ENCODE measurements around the gene SYK. TPM values are rescaled to one million over a fixed set of nuclear protein-coding genes. Genes with fewer than 3 reads are reported as not detected.

SYK gene
- total RNA-seq, 1 donor from 2014 or later: 10.7 TPM

DNA sequence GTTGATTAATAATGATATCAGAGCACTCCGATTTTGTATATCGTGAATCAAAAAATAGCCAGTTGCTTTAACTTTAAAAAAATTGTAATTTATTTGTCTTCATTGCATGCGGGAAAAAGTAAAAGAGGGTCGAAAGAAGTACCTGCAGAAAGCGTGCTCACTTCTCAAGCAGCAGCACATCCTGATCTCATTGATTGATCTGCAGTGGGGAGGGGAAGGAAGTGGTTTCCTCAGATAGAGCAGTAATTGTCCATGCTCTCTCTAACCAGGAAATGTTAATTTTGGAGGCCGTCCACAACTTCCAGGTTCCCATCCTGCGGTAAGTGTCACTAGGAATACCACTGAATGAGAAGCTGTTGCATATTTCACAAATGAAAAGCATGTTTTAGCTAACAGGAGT, 63.2 kb downstream of the SYK start:
- DNase-seq: no peak
- H3K4me1 Mint-ChIP-seq (ENCODE audit: low read depth, unreplicated experiment): peaks cover 2% of the 10 kb centered on the region
- H3K27me3 Mint-ChIP-seq (ENCODE audit: unreplicated experiment): no peaks in the 10 kb centered on the region
- no peaks in the 10 kb centered on the region for H3K9me3 Mint-ChIP-seq (ENCODE audit: unreplicated experiment)
- no peak overlapping the region for H3K27ac Mint-ChIP-seq (ENCODE audit: unreplicated experiment)
- H3K4me3 Mint-ChIP-seq (ENCODE audit: unreplicated experiment): no peak overlapping the region
- TF ChIP-seq, protein P1, sequence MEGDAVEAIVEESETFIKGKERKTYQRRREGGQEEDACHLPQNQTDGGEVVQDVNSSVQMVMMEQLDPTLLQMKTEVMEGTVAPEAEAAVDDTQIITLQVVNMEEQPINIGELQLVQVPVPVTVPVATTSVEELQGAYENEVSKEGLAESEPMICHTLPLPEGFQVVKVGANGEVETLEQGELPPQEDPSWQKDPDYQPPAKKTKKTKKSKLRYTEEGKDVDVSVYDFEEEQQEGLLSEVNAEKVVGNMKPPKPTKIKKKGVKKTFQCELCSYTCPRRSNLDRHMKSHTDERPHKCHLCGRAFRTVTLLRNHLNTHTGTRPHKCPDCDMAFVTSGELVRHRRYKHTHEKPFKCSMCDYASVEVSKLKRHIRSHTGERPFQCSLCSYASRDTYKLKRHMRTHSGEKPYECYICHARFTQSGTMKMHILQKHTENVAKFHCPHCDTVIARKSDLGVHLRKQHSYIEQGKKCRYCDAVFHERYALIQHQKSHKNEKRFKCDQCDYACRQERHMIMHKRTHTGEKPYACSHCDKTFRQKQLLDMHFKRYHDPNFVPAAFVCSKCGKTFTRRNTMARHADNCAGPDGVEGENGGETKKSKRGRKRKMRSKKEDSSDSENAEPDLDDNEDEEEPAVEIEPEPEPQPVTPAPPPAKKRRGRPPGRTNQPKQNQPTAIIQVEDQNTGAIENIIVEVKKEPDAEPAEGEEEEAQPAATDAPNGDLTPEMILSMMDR (IDR thresholded peaks at IDR 0.05; ENCODE audit: partially characterized antibody, unreplicated experiment): no peak
- no peaks in the 10 kb centered on the region for H3K36me3 Mint-ChIP-seq (ENCODE audit: unreplicated experiment)

DNA sequence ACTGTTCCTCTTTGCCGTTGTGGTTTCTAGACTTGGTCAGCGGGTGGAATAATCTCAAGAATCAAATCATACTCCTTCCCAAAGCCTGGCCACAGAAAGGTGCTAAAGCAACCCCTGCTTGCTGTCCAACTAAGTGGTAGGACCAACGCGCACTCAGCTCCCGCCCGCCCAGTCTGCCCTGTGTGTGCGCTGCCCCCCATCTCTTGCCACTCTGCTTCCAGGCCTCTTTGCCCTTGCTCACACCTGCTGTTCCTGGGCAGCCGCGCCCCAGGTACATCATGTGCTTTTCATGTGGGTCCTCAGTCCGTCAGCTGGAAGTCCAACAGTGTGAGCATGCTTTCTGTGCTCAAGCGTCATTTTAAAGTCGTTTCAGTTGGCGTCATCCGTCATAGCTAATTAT, 65.5 kb downstream of the SYK start:
- TF ChIP-seq, protein P1 (IDR thresholded peaks at IDR 0.05; ENCODE audit: partially characterized antibody, unreplicated experiment): no peak
- Mint-ChIP-seq H3K9me3 (ENCODE audit: unreplicated experiment) (no peaks in the 10 kb centered on the region), H3K4me1 (ENCODE audit: low read depth, unreplicated experiment) (peaks cover 7% of the 10 kb centered on the region), H3K27me3 (ENCODE audit: unreplicated experiment) (no peaks in the 10 kb centered on the region), H3K36me3 (ENCODE audit: unreplicated experiment) (no peaks in the 10 kb centered on the region), H3K4me3 (ENCODE audit: unreplicated experiment) (no peak overlapping the region), H3K27ac (ENCODE audit: unreplicated experiment) (no peak overlapping the region)
- DNase-seq: no peak

DNA sequence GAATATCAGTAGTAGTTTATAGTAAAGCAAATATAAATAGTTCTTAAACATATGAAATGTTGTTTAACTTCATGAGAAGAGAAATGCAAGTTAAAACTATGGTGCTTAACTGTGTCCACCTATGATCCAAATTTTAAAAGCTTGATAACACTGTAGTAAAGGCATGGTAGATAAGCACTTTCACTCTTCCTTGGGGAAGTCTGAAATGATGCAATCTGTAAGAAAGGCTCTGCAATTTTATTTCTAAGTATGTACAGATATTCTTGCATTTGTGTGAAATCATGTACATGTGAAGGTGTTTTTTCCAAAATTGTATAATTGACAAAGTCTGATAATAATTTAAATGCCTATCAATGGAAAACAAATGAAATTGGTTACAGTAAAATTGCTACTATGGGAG, 66.9 kb downstream of the SYK start:
- H3K4me1 Mint-ChIP-seq (ENCODE audit: low read depth, unreplicated experiment): peaks cover 12% of the 10 kb centered on the region
- H3K36me3 Mint-ChIP-seq (ENCODE audit: unreplicated experiment): no peaks in the 10 kb centered on the region
- no peaks in the 10 kb centered on the region for H3K27me3 Mint-ChIP-seq (ENCODE audit: unreplicated experiment)
- H3K9me3 Mint-ChIP-seq (ENCODE audit: unreplicated experiment): peaks cover 2% of the 10 kb centered on the region
- H3K27ac Mint-ChIP-seq (ENCODE audit: unreplicated experiment): no peak overlapping the region
- TF ChIP-seq, protein P1 (IDR thresholded peaks at IDR 0.05; ENCODE audit: partially characterized antibody, unreplicated experiment): no peak
- no peak overlapping the region for H3K4me3 Mint-ChIP-seq (ENCODE audit: unreplicated experiment)
- no peak for DNase-seq

DNA sequence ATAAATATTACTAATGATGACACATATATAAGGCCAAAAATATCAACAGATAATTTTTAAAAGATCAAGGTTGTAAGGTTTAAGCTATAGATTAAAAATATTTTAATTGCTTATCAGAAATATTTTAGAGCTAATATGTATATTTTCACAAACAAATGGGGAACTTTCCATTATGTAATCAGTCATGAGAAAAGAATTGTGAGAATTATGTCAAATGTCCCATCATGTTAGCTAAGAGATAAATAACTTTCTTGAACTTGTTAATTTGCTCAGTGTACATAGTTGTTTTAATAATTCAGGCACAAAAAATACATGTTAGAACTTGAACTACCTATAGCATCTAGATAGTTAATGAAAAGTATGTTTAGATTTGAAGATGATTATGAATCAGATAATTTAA, 67.7 kb downstream of the SYK start:
- no peaks in the 10 kb centered on the region for H3K36me3 Mint-ChIP-seq (ENCODE audit: unreplicated experiment)
- H3K9me3 Mint-ChIP-seq (ENCODE audit: unreplicated experiment): peaks cover 2% of the 10 kb centered on the region
- H3K4me1 Mint-ChIP-seq (ENCODE audit: low read depth, unreplicated experiment): peaks cover 12% of the 10 kb centered on the region
- H3K27me3 Mint-ChIP-seq (ENCODE audit: unreplicated experiment): no peaks in the 10 kb centered on the region
- no peak overlapping the region for H3K4me3 Mint-ChIP-seq (ENCODE audit: unreplicated experiment)
- no peak overlapping the region for H3K27ac Mint-ChIP-seq (ENCODE audit: unreplicated experiment)
- TF ChIP-seq, protein P1 (IDR thresholded peaks at IDR 0.05; ENCODE audit: partially characterized antibody, unreplicated experiment): no peak
- DNase-seq: no peak

DNA sequence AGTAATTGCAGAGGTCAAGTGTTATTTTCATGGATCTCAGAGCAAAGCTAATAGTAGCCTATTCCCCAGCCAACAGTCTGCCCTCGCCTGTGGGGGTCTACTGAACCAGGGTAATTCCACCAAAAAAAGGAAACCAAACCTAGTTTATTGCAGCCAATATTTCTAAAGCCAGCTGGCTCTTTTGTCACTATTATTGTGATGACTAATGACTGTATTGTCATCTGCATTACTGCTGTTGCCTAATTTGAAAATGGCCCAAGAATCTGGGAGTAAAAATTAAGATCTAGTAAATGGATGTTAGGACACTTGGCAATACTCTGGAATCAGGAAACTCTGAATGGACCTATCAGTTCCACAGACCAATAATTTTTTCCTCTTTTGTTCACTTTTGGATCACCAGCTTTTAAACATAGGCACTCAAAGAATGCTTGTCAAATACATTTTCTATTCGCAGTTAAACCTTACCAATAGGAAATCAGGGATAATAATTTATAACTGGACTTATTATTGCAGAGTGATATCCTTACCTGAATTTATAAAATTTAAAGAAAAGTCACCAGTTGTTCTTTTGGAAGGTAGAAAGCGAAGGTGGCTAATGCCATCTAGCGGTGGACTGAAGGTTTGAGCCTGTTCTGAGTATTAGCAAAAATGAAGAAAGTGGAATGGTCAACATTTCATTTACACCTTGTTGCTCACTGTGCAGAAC, 69.2 kb downstream of the SYK start:
- Mint-ChIP-seq H3K36me3 (ENCODE audit: unreplicated experiment) (no peaks in the 10 kb centered on the region), H3K27ac (ENCODE audit: unreplicated experiment) (no peak overlapping the region), H3K4me1 (ENCODE audit: low read depth, unreplicated experiment) (peaks cover 12% of the 10 kb centered on the region), H3K27me3 (ENCODE audit: unreplicated experiment) (no peaks in the 10 kb centered on the region), H3K4me3 (ENCODE audit: unreplicated experiment) (no peak overlapping the region), H3K9me3 (ENCODE audit: unreplicated experiment) (peaks cover 2% of the 10 kb centered on the region)
- no peak for DNase-seq
- TF ChIP-seq, protein P1 (IDR thresholded peaks at IDR 0.05; ENCODE audit: partially characterized antibody, unreplicated experiment): peak; percentile 89

All from glutamatergic neuron (in vitro differentiated cells).